ENCODE measurements around the gene UBAP1L.

DNA sequence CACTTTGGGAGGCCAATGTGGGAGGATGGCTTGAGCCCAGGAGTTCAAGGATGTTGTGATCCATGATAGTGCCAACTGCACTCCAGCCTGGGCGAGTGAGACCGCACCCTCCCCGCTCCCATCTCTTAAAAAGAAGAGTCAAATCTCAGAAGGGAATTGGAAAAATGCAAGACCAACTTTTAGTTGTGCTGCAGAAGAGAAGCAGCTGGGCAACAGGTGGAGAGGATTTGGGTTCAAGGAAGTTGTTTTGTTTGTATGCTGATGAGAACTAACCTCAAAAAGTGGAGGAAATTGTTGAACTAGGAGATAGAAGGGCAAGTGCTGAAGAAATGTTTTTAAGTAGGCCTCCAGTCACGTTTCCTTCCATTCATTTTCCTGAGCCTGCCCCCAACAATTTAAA lies 31.4 kb upstream of the UBAP1L start:
- TF ChIP-seq EZH2 (IDR thresholded peaks at IDR 0.05; ENCODE audit: low read depth) = no peak
- TF ChIP-seq, protein P1, sequence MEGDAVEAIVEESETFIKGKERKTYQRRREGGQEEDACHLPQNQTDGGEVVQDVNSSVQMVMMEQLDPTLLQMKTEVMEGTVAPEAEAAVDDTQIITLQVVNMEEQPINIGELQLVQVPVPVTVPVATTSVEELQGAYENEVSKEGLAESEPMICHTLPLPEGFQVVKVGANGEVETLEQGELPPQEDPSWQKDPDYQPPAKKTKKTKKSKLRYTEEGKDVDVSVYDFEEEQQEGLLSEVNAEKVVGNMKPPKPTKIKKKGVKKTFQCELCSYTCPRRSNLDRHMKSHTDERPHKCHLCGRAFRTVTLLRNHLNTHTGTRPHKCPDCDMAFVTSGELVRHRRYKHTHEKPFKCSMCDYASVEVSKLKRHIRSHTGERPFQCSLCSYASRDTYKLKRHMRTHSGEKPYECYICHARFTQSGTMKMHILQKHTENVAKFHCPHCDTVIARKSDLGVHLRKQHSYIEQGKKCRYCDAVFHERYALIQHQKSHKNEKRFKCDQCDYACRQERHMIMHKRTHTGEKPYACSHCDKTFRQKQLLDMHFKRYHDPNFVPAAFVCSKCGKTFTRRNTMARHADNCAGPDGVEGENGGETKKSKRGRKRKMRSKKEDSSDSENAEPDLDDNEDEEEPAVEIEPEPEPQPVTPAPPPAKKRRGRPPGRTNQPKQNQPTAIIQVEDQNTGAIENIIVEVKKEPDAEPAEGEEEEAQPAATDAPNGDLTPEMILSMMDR (conservative IDR thresholded peaks at IDR 0.05) = no peak
